IMR-90 (cell line): Measurements from ENCODE around the gene CPSF7. TPM values are rescaled to one million over a fixed set of nuclear protein-coding genes. Genes with fewer than 3 reads are reported as not detected.

Experiments used
- ATAC-seq: fragments of 200-7000 bp; cut with Tn5 transposase; 2 replicates; pipeline ENCODE4 v1.9.1; 2020; ENCODE audit warnings: low read depth, mild to moderate bottlenecking, moderate library complexity
- BruUV-seq: library from RNA; stranded (reverse); fragments of 400-500 nt; replicated peaks from 2 replicates; lab custom pipeline; 2021; lab: Mats Ljungman, UMichigan
- CTCF ChIA-PET: fragments of 300-600 bp; formaldehyde crosslinking; extraction: SDS; loops from one replicate; lab custom pipeline; 2021; ENCODE audit warnings: antibody characterized with exemption; lab: Yijun Ruan, JAX
- POLR2A ChIA-PET: fragments of 300-600 bp; sonication (Branson Sonifier 250); formaldehyde crosslinking; loops from one replicate; lab custom pipeline; 2022; ENCODE audit warnings: antibody characterized with exemption; ENCODE audit not compliant: unreplicated experiment; lab: Charles Lee
- DNase-seq: peaks from one replicate; pipeline ENCODE4 v3.0.0; 2013
- H2AFZ ChIP-seq: replicated peaks from 2 replicates; pipeline ENCODE3; 2013; ENCODE audit warnings: low read length, mild to moderate bottlenecking; ENCODE audit not compliant: poor library complexity
- H2AK5ac ChIP-seq: 2 replicates; pipeline ENCODE4 v1.6.1; 2013; ENCODE audit warnings: low read depth, low read length, inconsistent platforms
- H2AK9ac ChIP-seq: replicated peaks from 2 replicates; pipeline ENCODE3; 2013; ENCODE audit warnings: mild to moderate bottlenecking, low read depth, low read length, moderate library complexity; ENCODE audit not compliant: poor library complexity
- H2BK120ac ChIP-seq: 2 replicates; pipeline ENCODE4 v1.6.1; 2013; ENCODE audit warnings: low read depth, low read length, inconsistent platforms
- H2BK15ac ChIP-seq: 3 replicates; pipeline ENCODE4 v1.6.1; 2013; ENCODE audit warnings: low read depth, low read length, inconsistent platforms
- H2BK20ac ChIP-seq: 2 replicates; pipeline ENCODE4 v1.6.1; 2013; ENCODE audit warnings: low read depth, mild to moderate bottlenecking, inconsistent platforms, low read length, moderate library complexity
- H2BK5ac ChIP-seq: 2 replicates; pipeline ENCODE4 v1.6.1; 2013; ENCODE audit warnings: mild to moderate bottlenecking, low read depth, low read length, inconsistent platforms; ENCODE audit not compliant: poor library complexity, severe bottlenecking
- H3K14ac ChIP-seq: replicated peaks from 2 replicates; pipeline ENCODE4 v1.6.1; 2013; ENCODE audit warnings: low read depth, low read length, inconsistent platforms
- H3K18ac ChIP-seq: 2 replicates; pipeline ENCODE4 v1.6.1; 2013; ENCODE audit warnings: low read depth, low read length, control low read depth
- H3K23ac ChIP-seq: 2 replicates; pipeline ENCODE4 v1.6.1; 2013; ENCODE audit warnings: low read depth, low read length, inconsistent platforms
- H3K27ac ChIP-seq: 2 replicates; pipeline ENCODE4 v1.5.1; 2013; ENCODE audit warnings: mild to moderate bottlenecking, control low read depth, low read length; ENCODE audit not compliant: insufficient read depth
- H3K27me3 ChIP-seq: 2 replicates; pipeline ENCODE4 v1.6.1; 2013; ENCODE audit warnings: low read length; ENCODE audit not compliant: control insufficient read depth, insufficient read depth
- H3K36me3 ChIP-seq: 2 replicates; pipeline ENCODE4 v1.6.1; 2013; ENCODE audit warnings: low read length, mixed read lengths; ENCODE audit not compliant: control insufficient read depth, insufficient read depth
- H3K4ac ChIP-seq: 2 replicates; pipeline ENCODE4 v1.6.1; 2013; ENCODE audit warnings: low read depth, low read length, inconsistent platforms
- H3K4me1 ChIP-seq: 2 replicates; pipeline ENCODE4 v1.6.1; 2013; ENCODE audit warnings: low read length, mixed read lengths; ENCODE audit not compliant: control insufficient read depth, insufficient read depth
- H3K4me2 ChIP-seq: 2 replicates; pipeline ENCODE4 v1.6.1; 2013; ENCODE audit warnings: low read depth, mild to moderate bottlenecking, control low read depth, low read length, moderate library complexity
- H3K4me3 ChIP-seq: 2 replicates; pipeline ENCODE4 v1.5.1; 2013; ENCODE audit warnings: low read depth, mild to moderate bottlenecking, control low read depth, low read length, moderate library complexity; ENCODE audit not compliant: insufficient read depth
- H3K56ac ChIP-seq: 2 replicates; pipeline ENCODE4 v1.6.1; 2013; ENCODE audit warnings: low read length, inconsistent platforms; ENCODE audit not compliant: insufficient read depth; ENCODE audit errors: extremely low read depth
- H3K79me1 ChIP-seq, 2 experiments: 2 replicates each; pipeline ENCODE4 v1.6.1; 2013; ENCODE audit warnings: low read length in 2 of 2, inconsistent platforms in 1 of 2, low read depth in 1 of 2
- H3K9ac ChIP-seq: 2 replicates; pipeline ENCODE4 v1.6.1; 2013; ENCODE audit warnings: low read depth, low read length, control low read depth
- H3K9me1 ChIP-seq: 2 replicates; pipeline ENCODE4 v1.6.1; 2013; ENCODE audit warnings: low read length, inconsistent platforms; ENCODE audit not compliant: insufficient read depth
- H3K9me3 ChIP-seq: 2 replicates; pipeline ENCODE4 v1.6.1; 2013; ENCODE audit warnings: low read length; ENCODE audit not compliant: control insufficient read depth, insufficient read depth
- H4K20me1 ChIP-seq: 2 replicates; pipeline ENCODE4 v1.6.1; 2013; ENCODE audit warnings: low read length, inconsistent platforms; ENCODE audit not compliant: insufficient read depth
- H4K5ac ChIP-seq: 2 replicates; pipeline ENCODE4 v1.6.1; 2013; ENCODE audit warnings: mild to moderate bottlenecking, low read depth, low read length, control low read depth
- H4K8ac ChIP-seq, 2 experiments: 2 replicates each; pipeline ENCODE4 v1.6.1; 2013; ENCODE audit warnings: low read depth in 2 of 2, low read length in 2 of 2, control low read depth in 1 of 2, inconsistent platforms in 1 of 2
- H4K91ac ChIP-seq: 2 replicates; pipeline ENCODE4 v1.6.1; 2013; ENCODE audit warnings: low read depth, low read length, inconsistent platforms; ENCODE audit not compliant: insufficient read depth
- BHLHE40 ChIP-seq: fragments of 150-350 bp; IDR thresholded peaks from 2 replicates; pipeline ENCODE4 v1.6.1; 2016; ENCODE audit warnings: mild to moderate bottlenecking, low read depth, low read length
- CEBPB ChIP-seq: IDR thresholded peaks from 2 replicates; pipeline ENCODE4 v1.6.1; 2012; ENCODE audit warnings: low read depth, low read length, improper control_type of control experiment
- CHD1 ChIP-seq: IDR thresholded peaks from 2 replicates; pipeline ENCODE4 v1.6.1; 2012; ENCODE audit warnings: low read depth, low read length, improper control_type of control experiment
- ELK1 ChIP-seq: fragments of 150-350 bp; IDR thresholded peaks from 2 replicates; pipeline ENCODE4 v1.6.1; 2016; ENCODE audit warnings: low read depth, mild to moderate bottlenecking, low read length, moderate library complexity, borderline replicate concordance
- FOS ChIP-seq: fragments of 150-350 bp; IDR thresholded peaks from 2 replicates; pipeline ENCODE4 v1.6.1; 2016; ENCODE audit warnings: low read depth, low read length
- MAFK ChIP-seq: IDR thresholded peaks from 2 replicates; pipeline ENCODE4 v1.6.1; 2012; ENCODE audit warnings: low read depth, low read length, improper control_type of control experiment
- MAZ ChIP-seq: IDR thresholded peaks from 2 replicates; pipeline ENCODE4 v1.6.1; 2012; ENCODE audit warnings: low read depth, mild to moderate bottlenecking, low read length, improper control_type of control experiment, moderate library complexity, borderline replicate concordance
- NFE2L2 ChIP-seq: fragments of 150-350 bp; IDR thresholded peaks from 2 replicates; pipeline ENCODE4 v1.6.1; 2016; ENCODE audit warnings: low read depth, mild to moderate bottlenecking, low read length
- POLR2A ChIP-seq: IDR thresholded peaks from 2 replicates; pipeline ENCODE4 v1.6.1; 2012; ENCODE audit warnings: mild to moderate bottlenecking, low read depth, low read length
- RAD21 ChIP-seq: IDR thresholded peaks from 2 replicates; pipeline ENCODE4 v1.6.1; 2012; ENCODE audit warnings: low read length, improper control_type of control experiment
- RCOR1 ChIP-seq: IDR thresholded peaks from 2 replicates; pipeline ENCODE4 v1.6.1; 2012; ENCODE audit warnings: mild to moderate bottlenecking, low read length, improper control_type of control experiment; ENCODE audit not compliant: insufficient replicate concordance
- RFX5 ChIP-seq: IDR thresholded peaks from 2 replicates; pipeline ENCODE4 v1.8.0; 2012; ENCODE audit warnings: low read depth, mild to moderate bottlenecking, low read length, moderate library complexity
- SMC3 ChIP-seq: fragments of 150-350 bp; IDR thresholded peaks from 2 replicates; pipeline ENCODE4 v1.6.1; 2016; ENCODE audit warnings: low read depth, mild to moderate bottlenecking, antibody characterized with exemption, low read length, moderate library complexity
- USF2 ChIP-seq: fragments of 150-350 bp; IDR thresholded peaks from 2 replicates; pipeline ENCODE4 v1.6.1; 2017; ENCODE audit warnings: mild to moderate bottlenecking, antibody characterized with exemption, low read length, low read depth
- WGBS, 2 experiments: methylation state at CpG; one replicate each; pipeline versions ENCODE4 v1.1.5 to v1.1.7; 2013; ENCODE audit warnings: missing lambda C conversion rate in 2 of 2; ENCODE audit not compliant: insufficient read length in 1 of 2; ENCODE audit errors: extremely low coverage in 2 of 2; 5-methylcytosine and 5-hydroxymethylcytosine counted together
- dilution Hi-C: fragments of 300-500 bp; cut with HindIII; formaldehyde crosslinking; loops from one replicate; pipeline ENCODE4 v1.14.3; 2018; ENCODE audit warnings: low sequenced_read_pairs; ENCODE audit not compliant: unreplicated experiment
- in situ Hi-C: fragments of 300-500 bp; cut with MboI; formaldehyde crosslinking; loops from 3 replicates; pipeline ENCODE4 v1.14.3; 2019; ENCODE audit warnings: low sequenced_read_pairs, inconsistent platforms, mixed read lengths
- intact Hi-C: fragments of 100-400 bp; cut with micrococcal nuclease; formaldehyde crosslinking; loops from 2 replicates; pipeline ENCODE4 v1.10.0; 2022
- polyA plus RNA-seq, 3 experiments: library from polyadenylated mRNA; depleted of rRNA; stranded (reverse); fragments of >200 nt; gene quantifications; 2 replicates each; pipeline ENCODE4 v1.2.3, GENCODE V29; 2012; ENCODE audit warnings: low replicate concordance in 1 of 3
- total RNA-seq: library from RNA; depleted of rRNA; stranded (reverse); fragments of >200 nt; gene quantifications from 2 replicates; pipeline ENCODE4 v1.2.3, GENCODE V29; 2012

CPSF7 gene
- total and polyA plus RNA-seq, 2 of the 4 experiments (the other 2 are of a cell fraction) = 9.5 to 55.2 TPM

GRCh38 chr11:61403658-61404057 lies 26.1 kb downstream of the CPSF7 start:
- CTCF ChIA-PET = interaction anchor here (2.7 kb wide), 1 partner anchor 11 kb away, joined by 10 read pairs; the partner anchor contains the start of gene TMEM216
- Histone ChIP-seq H4K20me1 (0 out of 2 replicates have a peak, but pooled peaks cover 5% of the 10 kb centered on the region), H3K4ac (no peak overlapping the region), H2BK15ac (no peak overlapping the region), H2AK5ac (no peak overlapping the region), H2AK9ac (no peak overlapping the region), H3K36me3 (peaks cover 47% of the 10 kb centered on the region), H3K14ac (no peak overlapping the region), H3K9ac (no peak overlapping the region), H3K23ac (no peak overlapping the region), H2BK20ac (no peak overlapping the region), H3K4me1 (no peaks in the 10 kb centered on the region), H2BK5ac (no peak overlapping the region), H3K4me2 (no peak overlapping the region), H3K18ac (no peak overlapping the region), H3K4me3 (no peak overlapping the region), H4K5ac (no peak overlapping the region), H4K91ac (no peak overlapping the region), H3K27me3 (no peaks in the 10 kb centered on the region), H3K56ac (no peak overlapping the region), H3K9me3 (no peaks in the 10 kb centered on the region), H2BK120ac (no peak overlapping the region), H2AFZ (no peak overlapping the region), H3K79me1 (peaks cover 12 to 24% of the 10 kb centered on the region in 2 experiments), H3K9me1 (0 out of 2 replicates have a peak, but pooled peaks cover 4% of the 10 kb centered on the region), H3K27ac (no peak overlapping the region), H4K8ac (no peak overlapping the region)
- intact Hi-C loops = loop anchor here (5.0 kb wide), 1 partner anchor 81 kb away; no protein-coding TSS in a partner anchor
- DNase-seq (no peak), ATAC-seq (no peak)
- in situ Hi-C loops = no loop called here
- TF ChIP-seq RFX5 (no peak), RAD21 (no peak), POLR2A (no peak), NFE2L2 (no peak), ELK1 (no peak), BHLHE40 (no peak), FOS (no peak), MAZ (no peak), SMC3 (no peak), MAFK (no peak), CEBPB (no peak), RCOR1 (no peak), USF2 (no peak), CHD1 (no peak)
- POLR2A ChIA-PET = no interaction called here
- no TSS peak for BruUV-seq
- no CpG with 5 or more reads among the region's 1 CpG for WGBS, 2 experiments
- dilution Hi-C loops = no loop called here
